Prostate gland (tissue), 2 donors: ENCODE data around the gene COL24A1. TPM values are rescaled to one million over a fixed set of nuclear protein-coding genes. Genes with fewer than 3 reads are reported as not detected.
A peak's percentile ranks its signal among the peaks of the same experiment; 100 is the strongest.

Experiments used
- DNase-seq: peaks from one replicate; pipeline ENCODE4 v3.0.0-alpha.2; 2019; ENCODE audit warnings: low spot score
- H3K27ac ChIP-seq, 2 donors: fragments of 200-600 bp; sonication (generic); 2 replicates each; pipeline ENCODE4 v1.5.1; 2017 to 2019
- H3K27me3 ChIP-seq: fragments of 200-600 bp; sonication (generic); replicated peaks from 2 replicates; pipeline ENCODE4 v1.5.1; 2019; ENCODE audit not compliant: insufficient read depth
- H3K36me3 ChIP-seq, 2 donors: fragments of 200-600 bp; sonication (generic); 1 replicate in 1 of 2; 2 replicates in 1 of 2; pipeline versions ENCODE4 v1.5.1 to v1.8.1; 2017 to 2019
- H3K4me1 ChIP-seq: fragments of 200-600 bp; sonication (generic); replicated peaks from 2 replicates; pipeline ENCODE4 v1.5.1; 2019
- H3K4me3 ChIP-seq, 2 donors: fragments of 200-600 bp; sonication (generic); 2 replicates each; pipeline ENCODE4 v1.5.1; 2017 to 2019
- H3K9me3 ChIP-seq: fragments of 200-600 bp; sonication (generic); 2 replicates; pipeline ENCODE4 v1.5.1; 2017
- CTCF ChIP-seq, 4 experiments: fragments of 200-600 bp in 2 of 4; fragments of 450-650 bp in 2 of 4; sonication (generic) in 2 of 4; IDR thresholded peaks; 1 replicate in 3 of 4; 2 replicates in 1 of 4; pipeline ENCODE4 v1.5.1; 2016 to 2019; ENCODE audit warnings: antibody characterized with exemption in 4 of 4, mild to moderate bottlenecking in 2 of 4, moderate library complexity in 2 of 4
- POLR2A ChIP-seq: fragments of 450-650 bp; IDR thresholded peaks from one replicate; pipeline ENCODE4 v1.6.1; 2016; ENCODE audit warnings: antibody characterized with exemption, mild to moderate bottlenecking
- POLR2AphosphoS5 ChIP-seq: sonication (generic); formaldehyde crosslinking; IDR thresholded peaks from one replicate; pipeline ENCODE4 v1.6.1; 2017; ENCODE audit warnings: antibody characterized with exemption
- WGBS: methylation state at CpG from one replicate; pipeline ENCODE4 v1.1.5; 2018; 5-methylcytosine and 5-hydroxymethylcytosine counted together
- intact Hi-C: fragments of 100-400 bp; cut with DNase I; formaldehyde crosslinking; loops from one replicate; pipeline ENCODE4 v1.14.2; 2022
- total RNA-seq, 2 donors: library from RNA; depleted of rRNA; stranded (reverse); fragments of >200 nt; gene quantifications; one replicate each; pipeline ENCODE4 v1.1.0, GENCODE V29; 2016

The COL24A1 gene
- total RNA-seq, 2 donors from 2014 or later: 0.28 to 0.32 TPM

- no peak overlapping the region for H3K27ac ChIP-seq
- H3K4me1 ChIP-seq: no peaks in the 10 kb centered on the region
- DNase-seq: no peak
- intact Hi-C loops: no loop called here
- no peak overlapping the region for H3K4me3 ChIP-seq
- TF ChIP-seq POLR2A (no peak), CTCF (IDR thresholded peaks at IDR 0.05) (no peak), POLR2AphosphoS5 (no peak)
- 29% methylated on average over 1 of the region's 1 CpG for WGBS
- no peaks in the 10 kb centered on the region for H3K27me3 ChIP-seq
- H3K9me3 ChIP-seq: no peaks in the 10 kb centered on the region
- H3K36me3 ChIP-seq: no peaks in the 10 kb centered on the region
Measured at GRCh38 chr1:86169625-86170024, 13.1 kb upstream of the COL24A1 start.

GRCh38 chr1:86159800-86160199 is 3.2 kb upstream of the COL24A1 start:
- TF ChIP-seq POLR2AphosphoS5 (no peak), POLR2A (no peak), CTCF (IDR thresholded peaks at IDR 0.05) (no peak)
- H3K27me3 ChIP-seq: peaks cover 3% of the 10 kb centered on the region
- H3K4me1 ChIP-seq: no peaks in the 10 kb centered on the region
- H3K9me3 ChIP-seq: no peaks in the 10 kb centered on the region
- H3K4me3 ChIP-seq: no peak overlapping the region
- H3K36me3 ChIP-seq: no peaks in the 10 kb centered on the region
- H3K27ac ChIP-seq: no peak overlapping the region
- no peak for DNase-seq
- 89% methylated on average over 3 of the region's 3 CpGs for WGBS
- intact Hi-C loops: no loop called here

- DNase-seq: no peak
- TF ChIP-seq POLR2AphosphoS5: no peak
- Histone ChIP-seq H3K27ac (no peak overlapping the region), H3K4me3 (peak overlapping the region; percentile 15 to 21), H3K27me3 (peaks cover 3% of the 10 kb centered on the region), H3K36me3 (no peaks in the 10 kb centered on the region), H3K4me1 (no peaks in the 10 kb centered on the region), H3K9me3 (no peaks in the 10 kb centered on the region)
- intact Hi-C loops: no loop called here
- WGBS: 1% methylated on average over 40 of the region's 40 CpGs
Measured at GRCh38 chr1:86155807-86156565, 586 bp downstream of the COL24A1 start.

- Histone ChIP-seq H3K4me3 (peak overlapping the region; percentile 15 to 21), H3K9me3 (no peaks in the 10 kb centered on the region), H3K36me3 (no peaks in the 10 kb centered on the region), H3K4me1 (no peaks in the 10 kb centered on the region), H3K27ac (no peak overlapping the region), H3K27me3 (peaks cover 3% of the 10 kb centered on the region)
- 20% methylated on average over 41 of the region's 43 CpGs for WGBS
- TF ChIP-seq CTCF (IDR thresholded peaks at IDR 0.05) (no peak), POLR2A (no peak), POLR2AphosphoS5 (no peak)
- no peak for DNase-seq
- intact Hi-C loops: no loop called here
Measured at GRCh38 chr1:86155051-86155806, 1.3 kb downstream of the COL24A1 start.

GRCh38 chr1:86154571-86155050 is 2.0 kb downstream of the COL24A1 start:
- H3K27me3 ChIP-seq: peaks cover 3% of the 10 kb centered on the region
- TF ChIP-seq POLR2AphosphoS5: no peak
- no peak for TF ChIP-seq CTCF (IDR thresholded peaks at IDR 0.05)
- no peak for TF ChIP-seq POLR2A
- H3K36me3 ChIP-seq: no peaks in the 10 kb centered on the region
- no peaks in the 10 kb centered on the region for H3K4me1 ChIP-seq
- no peak overlapping the region for H3K27ac ChIP-seq
- WGBS: 56% methylated on average over 20 of the region's 20 CpGs
- no peak overlapping the region for H3K4me3 ChIP-seq
- no peaks in the 10 kb centered on the region for H3K9me3 ChIP-seq
- DNase-seq: no peak
- intact Hi-C loops: no loop called here
